C4-2B (cell line): ENCODE results near the gene INTS6L.

Source experiments
- CTCF ChIP-seq: fragments of 450-650 bp; conservative IDR thresholded peaks from 2 replicates; pipeline ENCODE4 v1.5.1; 2017; ENCODE audit warnings: mild to moderate bottlenecking
- ZFX ChIP-seq: fragments of 450-650 bp; IDR thresholded peaks from 2 replicates; pipeline ENCODE4 v1.6.1; 2017

GRCh38 chrX:135481696-135482179 lies 38.7 kb upstream of the INTS6L start:
- no peak for TF ChIP-seq CTCF
- no peak for TF ChIP-seq ZFX
